RWPE2 (cell line): ENCODE measurements around the gene CLIP1.
"Not testable (repeated sequence)": the region's sequence is repeated elsewhere in the genome, so short reads cannot be mapped to it uniquely, and the experiment has no call there.

Source experiments
- ATAC-seq: fragments of 200-7000 bp; cut with Tn5 transposase; 3 replicates; pipeline ENCODE4 v1.9.1; 2021; ENCODE audit warnings: low read depth
- DNase-seq: peaks from one replicate; pipeline ENCODE4 v3.0.0-alpha.2; 2020; ENCODE audit warnings: low spot score
- H3K27ac ChIP-seq: fragments of 450-650 bp; 2 replicates; pipeline ENCODE4 v1.5.1; 2017; ENCODE audit warnings: mild to moderate bottlenecking; ENCODE audit not compliant: poor library complexity, severe bottlenecking
- H3K27me3 ChIP-seq: fragments of 250-450 bp; sonication (Bioruptor Pico); 2 replicates; pipeline ENCODE4 v1.5.1; 2021; ENCODE audit warnings: mild to moderate bottlenecking, moderate library complexity; ENCODE audit not compliant: insufficient read depth, poor library complexity, severe bottlenecking
- H3K36me3 ChIP-seq: fragments of 250-450 bp; sonication (Bioruptor Pico); 2 replicates; pipeline ENCODE4 v1.5.1; 2020; ENCODE audit warnings: low read depth, mild to moderate bottlenecking, moderate library complexity
- H3K4me1 ChIP-seq: fragments of 250-450 bp; sonication (Bioruptor Pico); 2 replicates; pipeline ENCODE4 v1.5.1; 2021; ENCODE audit warnings: mild to moderate bottlenecking, moderate library complexity; ENCODE audit not compliant: insufficient read depth, poor library complexity, severe bottlenecking
- H3K4me3 ChIP-seq: fragments of 250-450 bp; sonication (Bioruptor Pico); 2 replicates; pipeline ENCODE4 v1.5.1; 2021; ENCODE audit warnings: mild to moderate bottlenecking, moderate library complexity; ENCODE audit not compliant: severe bottlenecking
- H3K9me3 ChIP-seq: fragments of 250-450 bp; sonication (Bioruptor Pico); 2 replicates; pipeline ENCODE4 v1.5.1; 2021; ENCODE audit warnings: mild to moderate bottlenecking, moderate library complexity; ENCODE audit not compliant: severe bottlenecking
- CTCF ChIP-seq: fragments of 450-650 bp; IDR thresholded peaks from one replicate; pipeline ENCODE4 v1.5.1; 2017; ENCODE audit warnings: mild to moderate bottlenecking, moderate library complexity; ENCODE audit not compliant: poor library complexity, severe bottlenecking

The CLIP1 gene

DNA sequence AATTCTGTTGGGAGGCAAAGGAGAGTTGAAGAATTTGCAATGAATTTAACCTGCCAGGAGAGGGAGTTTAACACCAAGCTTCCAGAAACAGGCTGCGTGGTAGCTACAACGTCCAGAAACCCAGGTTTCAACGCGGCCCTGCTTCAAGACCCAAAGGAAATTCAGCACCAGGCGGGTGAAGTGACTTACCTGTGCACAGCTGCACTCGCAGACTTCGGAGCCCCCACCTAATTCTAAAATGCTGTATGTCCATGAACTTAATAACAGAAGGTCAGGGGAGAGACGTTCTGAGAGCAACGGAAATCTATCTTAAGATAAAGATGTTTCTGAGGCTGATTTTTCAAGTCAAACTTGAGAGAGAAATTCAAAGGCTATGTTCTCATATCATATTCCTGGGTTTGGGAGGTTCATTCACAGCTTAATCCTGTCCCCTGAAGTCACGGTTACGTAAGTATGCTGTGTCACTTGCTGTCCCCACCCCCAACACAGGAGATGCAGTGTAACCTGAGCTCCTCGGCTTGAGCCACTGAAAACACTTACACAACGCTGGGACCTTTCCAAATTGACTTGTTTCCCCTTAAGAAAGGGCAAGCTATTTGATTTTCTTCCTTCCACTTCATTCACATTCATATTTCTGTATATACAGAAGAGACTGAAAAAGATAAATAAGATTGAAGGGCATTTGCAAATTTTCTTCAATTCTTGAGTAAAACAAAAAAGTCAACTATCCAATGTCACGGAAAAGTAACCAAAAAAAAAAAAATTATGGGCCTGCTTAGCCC is 22.7 kb downstream of the CLIP1 start:
- Histone ChIP-seq H3K4me3 (no peak overlapping the region), H3K27me3 (no peaks in the 10 kb centered on the region), H3K36me3 (peaks cover 4% of the 10 kb centered on the region; the same call in 1 of the 2 replicates), H3K9me3 (no peaks in the 10 kb centered on the region), H3K27ac (peak overlapping the region; percentile 98), H3K4me1 (peaks cover 41% of the 10 kb centered on the region)
- DNase-seq (no peak), ATAC-seq (peak; percentile 48)
- TF ChIP-seq CTCF: peak; percentile 89

- ATAC-seq (no peak), DNase-seq (no peak)
- Histone ChIP-seq H3K9me3 (no peaks in the 10 kb centered on the region), H3K27me3 (no peaks in the 10 kb centered on the region), H3K4me1 (peaks cover 41% of the 10 kb centered on the region), H3K36me3 (peaks cover 4% of the 10 kb centered on the region; the same call in 1 of the 2 replicates), H3K4me3 (no peak overlapping the region), H3K27ac (peak overlapping the region; percentile 98)
- no peak for TF ChIP-seq CTCF
Measured at GRCh38 chr12:122399254-122399591, 23.2 kb downstream of the CLIP1 start.

DNA sequence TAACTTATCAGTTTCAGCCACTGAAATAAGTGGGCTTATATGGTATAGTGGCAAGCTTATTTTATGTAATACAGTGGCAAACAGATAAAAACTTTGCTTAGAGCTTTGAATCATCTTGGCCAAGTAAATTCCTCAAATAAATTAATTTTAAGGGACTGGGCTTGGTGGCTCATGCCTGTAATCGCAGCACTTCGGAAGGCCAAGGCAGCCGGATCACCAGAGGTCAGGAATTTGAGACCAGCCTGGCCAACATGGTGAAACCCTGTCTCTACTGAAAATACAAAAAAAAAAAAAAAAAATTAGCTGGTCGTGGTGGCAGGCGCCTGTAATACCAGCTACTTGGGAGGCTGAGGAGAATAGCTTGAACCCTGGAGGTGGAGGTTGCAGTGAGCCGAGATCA is 24.5 kb downstream of the CLIP1 start:
- not testable (repeated sequence) for H3K27me3 ChIP-seq, ATAC-seq, DNase-seq, H3K36me3 ChIP-seq, H3K4me3 ChIP-seq, H3K27ac ChIP-seq, H3K9me3 ChIP-seq
- peaks cover 39% of the 10 kb centered on the region for H3K4me1 ChIP-seq

DNA sequence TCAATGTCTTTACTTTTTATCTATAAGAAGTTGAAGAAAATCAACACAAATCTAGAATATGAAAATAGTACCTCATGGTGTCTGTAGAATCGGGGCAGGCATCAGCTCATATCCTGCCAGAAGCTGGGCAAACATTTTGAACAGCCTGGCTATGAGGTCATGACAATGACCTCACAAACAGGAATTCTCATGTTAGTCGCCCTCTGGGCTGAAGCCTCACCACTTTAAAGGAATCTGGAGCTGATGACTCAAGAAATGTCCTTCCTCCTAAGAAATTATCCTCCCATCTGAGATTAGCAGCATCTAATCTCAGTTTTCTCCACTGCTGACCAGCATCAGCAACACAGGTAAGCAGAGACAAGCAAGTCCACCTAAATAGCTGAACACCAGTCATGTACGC is 27.1 kb downstream of the CLIP1 start:
- no peak overlapping the region for H3K27ac ChIP-seq
- no peak overlapping the region for H3K4me3 ChIP-seq
- ATAC-seq (peak; percentile 49; the same call in 1 of the 3 replicates), DNase-seq (no peak)
- no peaks in the 10 kb centered on the region for H3K9me3 ChIP-seq
- TF ChIP-seq CTCF: no peak
- no peaks in the 10 kb centered on the region for H3K27me3 ChIP-seq
- peaks cover 8% of the 10 kb centered on the region; the same call in 1 of the 2 replicates for H3K36me3 ChIP-seq
- peaks cover 17% of the 10 kb centered on the region for H3K4me1 ChIP-seq

DNA sequence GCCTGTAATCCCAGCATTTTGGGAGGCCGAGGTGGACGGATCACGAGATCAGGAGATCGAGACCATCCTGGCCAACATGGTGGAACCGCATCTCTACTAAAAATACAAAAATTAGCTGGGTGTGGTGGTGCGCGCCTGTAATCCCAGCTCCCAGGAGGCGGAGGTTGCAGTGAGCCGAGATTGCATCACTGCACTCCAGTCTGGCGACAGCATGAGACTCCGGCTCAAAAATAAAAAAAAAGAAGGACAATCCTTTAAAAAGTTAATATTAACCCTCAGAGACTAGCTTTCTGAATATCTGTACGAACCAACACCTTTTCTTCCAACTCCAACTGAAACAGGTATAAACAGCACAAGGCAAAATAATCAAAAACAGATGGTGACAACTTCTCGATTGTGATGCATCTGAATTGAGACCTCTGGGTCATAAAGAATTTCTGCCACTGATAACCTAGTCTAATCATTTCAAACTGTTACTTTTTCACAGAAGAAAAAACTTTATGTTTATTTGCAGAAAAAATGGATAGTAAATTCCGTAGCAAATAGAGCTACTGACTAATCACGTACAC is 27.8 kb downstream of the CLIP1 start:
- Histone ChIP-seq H3K4me3 (no peak overlapping the region), H3K4me1 (peaks cover 11% of the 10 kb centered on the region), H3K36me3 (peaks cover 8% of the 10 kb centered on the region; the same call in 1 of the 2 replicates), H3K9me3 (no peaks in the 10 kb centered on the region), H3K27me3 (no peaks in the 10 kb centered on the region), H3K27ac (no peak overlapping the region)
- no peak for DNase-seq
- TF ChIP-seq CTCF: no peak
- no peak for ATAC-seq
